ENCODE results near the gene THEMIS2.

GRCh38 chr1:27935721-27936120, 63.4 kb downstream of the THEMIS2 start:
- no peak for TF ChIP-seq POLR2A (IDR thresholded peaks at IDR 0.05)
- no peak for TF ChIP-seq CTCF (IDR thresholded peaks at IDR 0.05)
